Neutrophil (primary cell): ENCODE measurements around the gene SC5D.
A peak's percentile ranks its signal among the peaks of the same experiment; 100 is the strongest.

Experiments
- H3K27ac ChIP-seq: fragments of 200-600 bp; sonication (generic); 2 replicates; pipeline ENCODE4 v1.5.1; 2016; ENCODE audit warnings: mild to moderate bottlenecking, moderate library complexity
- H3K27me3 ChIP-seq: fragments of 200-600 bp; sonication (generic); 2 replicates; pipeline ENCODE4 v1.6.0; 2016; ENCODE audit warnings: mild to moderate bottlenecking
- H3K36me3 ChIP-seq: fragments of 200-600 bp; sonication (generic); 2 replicates; pipeline ENCODE4 v1.5.1; 2017
- H3K4me1 ChIP-seq, 2 experiments: fragments of 200-600 bp in 1 of 2; sonication (generic) in 1 of 2; 1 replicate in 1 of 2; 2 replicates in 1 of 2; pipeline versions ENCODE4 v1.5.1 to v1.6.1; 2013 to 2016; ENCODE audit warnings: low read depth in 1 of 2, low read length in 1 of 2, mild to moderate bottlenecking in 1 of 2, moderate library complexity in 1 of 2; ENCODE audit not compliant: control insufficient read depth in 1 of 2, insufficient read depth in 1 of 2
- H3K4me3 ChIP-seq, 2 experiments: fragments of 200-600 bp in 1 of 2; sonication (generic) in 1 of 2; 1 replicate in 1 of 2; 2 replicates in 1 of 2; pipeline ENCODE4 v1.5.1; 2013 to 2016; ENCODE audit warnings: low read depth in 1 of 2, low read length in 1 of 2, mild to moderate bottlenecking in 1 of 2, moderate library complexity in 1 of 2
- H3K9me3 ChIP-seq: fragments of 200-600 bp; sonication (generic); 2 replicates; pipeline ENCODE4 v1.5.1; 2016
- CTCF ChIP-seq: fragments of 200-600 bp; sonication (generic); IDR thresholded peaks from 2 replicates; pipeline ENCODE4 v1.5.1; 2016; ENCODE audit warnings: antibody characterized with exemption

The SC5D gene

GRCh38 chr11:121309688-121310087 is 17.1 kb downstream of the SC5D start:
- no peak for TF ChIP-seq CTCF

GRCh38 chr11:121310908-121311307 is 18.3 kb downstream of the SC5D start:
- H3K27me3 ChIP-seq, result no peaks in the 10 kb centered on the region
- no peak overlapping the region for H3K4me3 ChIP-seq
- H3K27ac ChIP-seq, result no peak overlapping the region
- H3K9me3 ChIP-seq, result no peaks in the 10 kb centered on the region
- TF ChIP-seq CTCF, result no peak
- H3K36me3 ChIP-seq, result peaks cover 8% of the 10 kb centered on the region
- no peaks in the 10 kb centered on the region for H3K4me1 ChIP-seq

More at GRCh38 chr11:121309688-121310087, 17.1 kb downstream of the SC5D start:
- peaks cover 8% of the 10 kb centered on the region for H3K36me3 ChIP-seq
- H3K4me3 ChIP-seq, result no peak overlapping the region
- no peaks in the 10 kb centered on the region for H3K27me3 ChIP-seq
- no peaks in the 10 kb centered on the region for H3K9me3 ChIP-seq
- H3K4me1 ChIP-seq, result no peaks in the 10 kb centered on the region
- no peak overlapping the region for H3K27ac ChIP-seq

- Histone ChIP-seq H3K4me3 (no peak overlapping the region), H3K9me3 (no peaks in the 10 kb centered on the region), H3K27ac (no peak overlapping the region), H3K27me3 (no peaks in the 10 kb centered on the region), H3K4me1 (no peaks in the 10 kb centered on the region), H3K36me3 (peaks cover 8% of the 10 kb centered on the region)
- TF ChIP-seq CTCF, result no peak
Measured at GRCh38 chr11:121311373-121311772, 18.8 kb downstream of the SC5D start.

GRCh38 chr11:121312483-121312882 is 19.9 kb downstream of the SC5D start:
- Histone ChIP-seq H3K4me3 (no peak overlapping the region), H3K4me1 (no peaks in the 10 kb centered on the region), H3K27me3 (no peaks in the 10 kb centered on the region), H3K9me3 (no peaks in the 10 kb centered on the region), H3K36me3 (no peaks in the 10 kb centered on the region), H3K27ac (no peak overlapping the region)
- TF ChIP-seq CTCF, result no peak

- Histone ChIP-seq H3K27me3 (no peaks in the 10 kb centered on the region), H3K4me3 (no peak overlapping the region), H3K4me1 (peaks cover 9 to 12% of the 10 kb centered on the region in 2 experiments), H3K27ac (peak overlapping the region; percentile 33), H3K36me3 (no peaks in the 10 kb centered on the region), H3K9me3 (no peaks in the 10 kb centered on the region)
- TF ChIP-seq CTCF, result peak; percentile 94
Measured at GRCh38 chr11:121318848-121319834, 26.6 kb downstream of the SC5D start.
